ENCODE results near the gene GBF1.
A peak's percentile ranks its signal among the peaks of the same experiment; 100 is the strongest.

GBF1 gene

DNA sequence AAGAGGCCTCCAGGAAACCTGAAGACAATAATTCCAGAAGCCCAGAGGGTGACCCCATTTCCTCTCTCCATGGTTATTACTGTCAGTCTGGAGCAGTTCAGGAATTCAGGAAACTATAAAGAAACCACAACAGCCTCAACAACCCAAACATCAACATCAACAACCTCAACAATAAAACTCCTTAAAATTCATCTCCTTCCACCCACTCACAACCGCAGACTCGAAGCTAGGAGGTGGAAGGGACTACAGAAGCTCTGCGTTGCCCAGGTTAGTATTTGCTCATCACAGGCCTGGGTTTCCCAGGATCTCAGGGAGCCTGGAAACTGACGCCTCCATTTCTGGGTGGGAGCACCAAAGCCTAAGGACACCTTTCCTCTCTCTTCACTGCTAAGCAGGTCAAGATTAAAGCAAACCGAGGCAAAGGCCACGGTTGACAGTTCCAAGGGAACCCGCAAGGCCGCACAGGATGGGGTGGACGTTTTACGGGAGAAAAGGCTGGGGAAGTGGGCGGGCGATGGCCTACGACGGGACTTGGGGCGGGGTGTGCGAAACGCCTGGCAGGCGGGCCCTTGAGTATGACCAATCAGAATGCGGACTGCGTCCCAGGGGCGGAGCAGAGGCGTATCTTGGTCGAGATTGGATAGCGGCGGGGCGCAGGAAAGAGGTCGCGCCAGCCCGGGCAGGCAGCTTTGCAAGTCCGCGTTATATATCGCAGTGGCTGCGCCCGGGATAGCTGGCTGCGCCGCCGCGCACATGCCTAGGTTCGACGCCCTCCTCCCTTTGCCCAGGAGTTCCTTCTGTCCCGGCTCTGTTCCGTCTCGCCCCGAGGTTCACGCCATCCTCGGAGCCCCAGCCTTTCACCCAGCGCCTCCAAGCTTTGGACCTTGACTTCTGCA, 19.4 kb upstream of the GBF1 start, which contains the start of gene ELOVL3:
TSS of gene ELOVL3 (plus strand) at position 654 of the 896 bp plus-strand sequence. CDS start 250 bp downstream, outside the sequence.
- DNase-seq = peak; percentile 82
- H3K4me3 Mint-ChIP-seq = peak within 1 kb of the TSS; percentile 24
- ATAC-seq = peak; percentile 85
- H3K4me1 Mint-ChIP-seq = peaks cover 22% of the 10 kb centered on the region
- H3K27ac Mint-ChIP-seq = no peak within 1 kb of the TSS
- no peaks in the 10 kb centered on the region for H3K36me3 Mint-ChIP-seq (ENCODE audit: low read depth)
- no peaks in the 10 kb centered on the region for H3K9me3 Mint-ChIP-seq
- H3K27me3 Mint-ChIP-seq = peaks cover 46% of the 10 kb centered on the region

DNA sequence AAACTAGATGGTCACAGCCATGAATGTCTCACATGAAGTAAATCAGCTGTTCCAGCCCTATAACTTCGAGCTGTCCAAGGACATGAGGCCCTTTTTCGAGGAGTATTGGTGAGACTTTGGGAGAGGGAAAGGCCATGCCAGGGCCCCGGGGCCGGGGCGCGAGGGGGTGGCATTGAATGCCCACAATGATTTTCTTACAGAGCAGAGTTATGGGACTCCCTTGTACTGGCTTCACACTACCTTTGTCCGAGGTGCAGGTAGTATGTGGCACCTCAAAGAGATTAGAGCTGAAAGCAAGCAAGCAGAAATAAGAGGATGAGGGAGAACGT, 18.8 kb upstream of the GBF1 start:
- Mint-ChIP-seq H3K9me3 (no peaks in the 10 kb centered on the region), H3K4me3 (peak overlapping the region; percentile 24), H3K27ac (no peak overlapping the region), H3K27me3 (peaks cover 49% of the 10 kb centered on the region), H3K4me1 (peaks cover 22% of the 10 kb centered on the region), H3K36me3 (ENCODE audit: low read depth) (no peaks in the 10 kb centered on the region)
- no peak for ATAC-seq
- no peak for DNase-seq

DNA sequence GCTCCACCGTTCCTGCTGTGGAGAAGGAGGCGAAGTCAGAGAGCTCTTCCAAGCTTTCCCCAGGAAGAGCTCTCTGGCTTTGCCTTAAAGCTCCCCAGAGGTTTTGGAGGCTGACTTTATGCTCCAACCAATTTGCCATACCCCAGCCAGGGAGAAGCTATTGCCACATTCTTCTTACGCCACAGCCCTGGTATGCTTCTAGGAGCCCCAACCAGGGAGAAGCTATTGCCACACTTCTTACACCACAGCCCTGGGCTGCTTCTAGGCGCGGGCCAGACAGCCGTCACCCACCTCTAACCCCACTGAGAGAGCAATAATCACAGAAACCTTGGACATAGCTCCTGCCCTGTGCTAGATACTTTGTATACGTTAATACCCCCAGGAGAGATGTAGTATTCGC, 18.3 kb upstream of the GBF1 start:
- H3K27me3 Mint-ChIP-seq = peaks cover 52% of the 10 kb centered on the region
- no peaks in the 10 kb centered on the region for H3K36me3 Mint-ChIP-seq (ENCODE audit: low read depth)
- ATAC-seq (no peak), DNase-seq (no peak)
- no peak overlapping the region for H3K4me3 Mint-ChIP-seq
- H3K27ac Mint-ChIP-seq = no peak overlapping the region
- H3K4me1 Mint-ChIP-seq = peaks cover 22% of the 10 kb centered on the region
- H3K9me3 Mint-ChIP-seq = no peaks in the 10 kb centered on the region

DNA sequence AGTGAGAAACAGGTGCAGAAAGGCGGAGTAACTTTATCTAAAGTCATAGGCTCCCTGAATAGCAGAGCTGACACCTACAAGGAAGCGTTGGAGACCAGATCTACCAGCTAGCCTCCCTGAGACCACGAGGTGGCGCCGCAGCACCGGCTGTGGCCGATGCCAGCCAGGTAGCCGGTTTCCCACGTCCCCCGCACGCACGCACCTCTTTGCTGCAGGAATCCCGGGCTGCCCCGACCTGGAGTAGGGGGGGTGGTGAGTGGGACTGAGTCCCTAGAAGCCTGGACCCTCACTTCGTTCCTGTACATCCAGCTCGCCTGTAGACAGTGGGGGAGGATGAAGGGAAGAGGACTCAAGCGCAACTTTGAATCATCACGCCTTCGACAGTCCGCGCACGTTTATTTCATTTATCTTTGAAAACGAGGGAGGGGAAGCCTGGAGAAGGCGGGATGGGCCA, 15.5 kb upstream of the GBF1 start:
- Mint-ChIP-seq H3K4me3 (peak overlapping the region; percentile 71), H3K27me3 (peaks cover 56% of the 10 kb centered on the region), H3K27ac (no peak overlapping the region), H3K36me3 (ENCODE audit: low read depth) (no peaks in the 10 kb centered on the region), H3K9me3 (no peaks in the 10 kb centered on the region), H3K4me1 (peaks cover 22% of the 10 kb centered on the region)
- ATAC-seq (peak; percentile 42), DNase-seq (peak; percentile 89)

DNA sequence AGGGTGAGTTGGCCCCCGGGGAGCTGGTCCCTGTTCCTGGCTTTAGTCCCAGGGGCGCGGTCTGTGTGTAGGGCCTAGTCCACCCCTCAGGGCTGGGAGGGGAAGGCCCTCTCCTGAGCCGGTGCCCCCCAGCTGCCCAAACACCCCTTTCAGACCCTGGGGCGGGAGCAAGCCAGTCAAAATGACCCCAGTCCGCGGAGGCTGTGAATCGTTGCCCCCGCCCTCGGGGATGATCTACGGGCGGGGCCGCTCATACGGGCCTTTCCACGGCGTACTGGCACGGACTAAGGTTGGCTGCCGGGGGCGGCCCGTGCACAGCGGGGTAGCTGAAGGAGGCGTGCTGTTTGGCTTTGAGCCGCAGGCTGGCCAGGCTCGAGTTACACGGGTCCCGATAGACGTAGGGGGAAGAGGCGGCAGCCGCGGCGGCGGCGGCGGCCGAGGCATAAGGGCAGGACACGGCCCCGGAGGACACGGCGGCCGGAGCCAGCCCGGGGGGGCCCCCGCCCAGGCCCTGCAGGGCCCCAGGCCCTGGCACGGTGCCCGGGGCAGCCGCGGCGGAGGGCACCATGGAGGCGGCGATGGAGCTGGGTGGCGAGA, 15.0 kb upstream of the GBF1 start:
- Mint-ChIP-seq H3K4me1 (peaks cover 22% of the 10 kb centered on the region), H3K36me3 (ENCODE audit: low read depth) (no peaks in the 10 kb centered on the region), H3K4me3 (peak overlapping the region; percentile 71), H3K27me3 (peaks cover 56% of the 10 kb centered on the region), H3K27ac (no peak overlapping the region), H3K9me3 (no peaks in the 10 kb centered on the region)
- ATAC-seq (peak; percentile 39), DNase-seq (peak; percentile 45)

DNA sequence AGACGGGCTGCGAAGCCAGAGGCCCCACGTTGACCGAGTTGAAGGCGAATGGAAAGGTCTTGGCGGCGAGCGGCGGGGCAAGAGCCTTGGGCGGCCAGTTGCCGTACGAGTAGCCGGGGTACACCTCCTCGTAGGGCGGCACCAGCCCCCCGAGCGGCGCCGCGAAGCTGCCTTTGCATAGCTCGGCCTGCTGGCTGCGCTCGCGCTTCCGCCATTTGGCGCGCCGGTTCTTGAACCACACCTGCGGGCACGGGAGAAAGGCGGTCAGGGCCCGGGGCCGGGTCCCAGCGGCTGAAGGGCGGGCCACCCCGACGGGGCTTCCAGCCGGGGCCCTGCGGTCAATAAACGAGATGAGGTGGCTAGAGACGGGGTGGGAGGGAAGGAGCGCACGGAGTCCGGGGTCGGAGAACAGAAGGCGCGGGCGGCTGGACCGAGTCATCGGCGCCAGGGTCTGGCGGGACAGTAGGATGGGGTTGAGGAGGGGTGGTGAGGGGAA, 14.4 kb upstream of the GBF1 start:
- Mint-ChIP-seq H3K36me3 (ENCODE audit: low read depth) (no peaks in the 10 kb centered on the region), H3K4me1 (peaks cover 18% of the 10 kb centered on the region), H3K9me3 (no peaks in the 10 kb centered on the region), H3K4me3 (peak overlapping the region; percentile 71), H3K27me3 (peaks cover 56% of the 10 kb centered on the region), H3K27ac (no peak overlapping the region)
- DNase-seq = peak; percentile 57
- ATAC-seq = no peak

DNA sequence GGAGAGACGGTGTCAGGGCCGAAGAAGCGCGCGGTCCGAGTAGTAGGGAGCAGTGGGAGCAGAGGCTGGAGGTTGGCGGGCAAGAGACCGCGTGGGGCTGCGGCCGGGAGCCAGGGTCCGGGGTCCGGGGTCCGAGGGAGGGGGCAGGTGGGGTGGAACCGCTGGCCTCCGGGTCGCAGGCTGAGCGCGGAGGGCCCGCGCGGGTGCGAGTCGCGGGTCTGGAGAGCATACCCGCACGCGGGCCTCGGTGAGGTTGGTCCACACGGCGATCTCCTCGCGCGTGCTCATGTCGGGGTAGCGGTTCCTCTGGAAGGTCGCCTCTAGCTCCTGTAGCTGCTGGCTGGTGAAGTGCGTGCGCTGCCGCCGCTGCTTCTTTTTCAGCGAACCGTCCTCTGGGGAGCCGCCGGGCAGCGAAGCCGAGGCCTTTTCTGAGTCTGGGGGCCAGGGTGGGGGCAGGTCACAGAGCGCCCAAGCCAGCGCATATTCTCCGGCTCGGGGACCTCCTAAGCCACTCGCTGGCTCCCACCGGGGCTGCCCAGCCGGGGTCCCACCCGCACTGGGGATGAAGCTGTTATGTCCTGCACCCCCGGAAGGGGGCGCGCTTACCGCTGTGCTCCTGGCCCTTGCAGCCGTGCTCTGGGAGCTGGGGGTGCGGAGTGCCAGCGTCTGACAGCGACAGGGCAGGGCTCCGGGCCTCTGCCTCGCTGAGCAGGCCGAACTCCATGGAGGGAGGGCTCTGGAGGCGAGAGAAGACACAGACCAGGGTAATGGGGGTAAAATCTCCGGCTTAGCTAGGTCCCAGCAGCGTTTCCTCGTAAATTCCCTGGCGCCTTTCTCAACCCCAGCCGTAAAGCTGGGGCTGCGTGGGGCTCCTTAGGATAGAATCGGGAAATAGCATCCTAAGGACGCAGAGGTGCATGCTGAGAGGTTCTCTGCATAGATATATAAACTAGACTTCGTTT, 13.7 kb upstream of the GBF1 start:
- Mint-ChIP-seq H3K27ac (no peak overlapping the region), H3K4me3 (peak overlapping the region; percentile 71), H3K9me3 (no peaks in the 10 kb centered on the region), H3K4me1 (peaks cover 11% of the 10 kb centered on the region), H3K27me3 (peaks cover 56% of the 10 kb centered on the region), H3K36me3 (ENCODE audit: low read depth) (no peaks in the 10 kb centered on the region)
- ATAC-seq (peak; percentile 73), DNase-seq (peak; percentile 83)

DNA sequence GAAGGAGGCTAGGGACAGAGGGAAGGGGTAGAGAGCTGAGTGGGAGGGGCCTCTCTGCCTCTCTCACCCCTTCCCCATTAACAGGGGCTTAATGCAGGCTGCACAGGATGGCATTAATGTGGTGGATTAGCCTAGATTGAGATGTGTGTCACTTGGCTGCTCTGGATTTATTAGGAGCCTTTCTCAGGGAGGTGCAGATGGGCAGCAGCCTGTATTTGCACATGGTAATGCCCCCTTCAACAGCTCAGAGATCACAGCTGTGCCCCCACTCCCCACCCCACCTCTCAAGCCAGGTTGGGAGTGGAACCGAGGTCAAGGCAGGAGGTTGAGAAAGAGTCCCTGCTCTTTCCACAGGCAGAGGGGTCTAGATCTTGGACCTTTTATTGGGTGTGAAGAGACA, 11.3 kb upstream of the GBF1 start:
- H3K27me3 Mint-ChIP-seq = peaks cover 37% of the 10 kb centered on the region
- no peak overlapping the region for H3K4me3 Mint-ChIP-seq
- peaks cover 10% of the 10 kb centered on the region for H3K4me1 Mint-ChIP-seq
- no peaks in the 10 kb centered on the region for H3K9me3 Mint-ChIP-seq
- H3K36me3 Mint-ChIP-seq (ENCODE audit: low read depth) = no peaks in the 10 kb centered on the region
- DNase-seq (no peak), ATAC-seq (no peak)
- H3K27ac Mint-ChIP-seq = no peak overlapping the region

DNA sequence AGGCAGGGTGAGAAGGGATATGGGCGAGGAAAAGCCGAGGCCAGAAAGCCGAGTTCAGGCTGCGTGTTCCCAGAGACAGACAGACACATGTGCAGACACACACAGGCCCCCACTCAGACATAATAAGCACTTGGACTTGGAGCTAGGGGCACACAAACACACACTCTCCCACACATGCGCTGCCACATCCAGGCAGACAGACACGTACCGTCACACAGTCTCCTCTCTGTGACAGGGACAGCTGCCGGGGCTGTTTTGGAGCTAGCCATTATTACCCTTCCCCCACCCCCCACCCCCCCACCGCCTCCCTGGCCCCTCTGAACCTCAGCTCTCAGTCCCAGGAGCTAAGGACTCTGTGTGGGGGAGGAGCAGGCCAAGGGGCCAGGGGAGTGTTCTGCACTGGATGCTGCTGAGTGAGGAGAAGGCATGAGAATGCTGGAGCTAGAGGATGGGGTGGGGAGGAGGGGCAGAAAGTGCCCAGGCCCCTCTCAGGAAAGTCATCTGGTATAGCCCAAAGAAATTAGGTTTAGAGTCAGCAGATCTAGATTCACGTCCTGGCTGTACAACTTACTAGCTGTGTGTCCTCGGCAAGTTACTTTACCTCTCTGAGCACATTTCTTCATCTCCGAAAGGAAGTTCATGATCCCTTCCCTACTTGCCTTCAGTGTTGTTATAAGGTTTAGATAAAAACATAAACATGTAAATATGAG, 10.3 kb upstream of the GBF1 start:
- ATAC-seq (no peak), DNase-seq (no peak)
- H3K36me3 Mint-ChIP-seq (ENCODE audit: low read depth) = no peaks in the 10 kb centered on the region
- peaks cover 40% of the 10 kb centered on the region for H3K27me3 Mint-ChIP-seq
- H3K9me3 Mint-ChIP-seq = no peaks in the 10 kb centered on the region
- H3K4me1 Mint-ChIP-seq = peaks cover 5% of the 10 kb centered on the region
- H3K4me3 Mint-ChIP-seq = no peak overlapping the region
- no peak overlapping the region for H3K27ac Mint-ChIP-seq

DNA sequence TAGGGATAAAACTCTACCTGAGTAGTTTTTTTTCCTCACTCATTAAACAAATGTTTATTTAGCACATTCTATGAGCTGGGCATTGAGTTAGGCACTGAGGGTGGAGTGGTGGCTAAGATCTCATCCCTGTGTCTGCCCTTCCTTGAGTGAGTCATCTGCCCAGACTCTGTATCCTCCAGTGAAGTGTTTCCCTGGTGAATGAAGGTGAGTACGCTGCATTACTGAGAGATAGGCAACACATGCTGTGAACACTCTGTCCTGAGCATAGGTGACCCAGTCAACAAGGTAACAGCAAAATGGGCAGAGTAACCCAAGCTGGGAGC, 9.8 kb upstream of the GBF1 start:
- Mint-ChIP-seq H3K4me3 (no peak overlapping the region), H3K4me1 (peaks cover 1% of the 10 kb centered on the region), H3K36me3 (ENCODE audit: low read depth) (no peaks in the 10 kb centered on the region), H3K27me3 (peaks cover 44% of the 10 kb centered on the region), H3K27ac (no peak overlapping the region), H3K9me3 (no peaks in the 10 kb centered on the region)
- ATAC-seq = no peak
- DNase-seq = no peak

DNA sequence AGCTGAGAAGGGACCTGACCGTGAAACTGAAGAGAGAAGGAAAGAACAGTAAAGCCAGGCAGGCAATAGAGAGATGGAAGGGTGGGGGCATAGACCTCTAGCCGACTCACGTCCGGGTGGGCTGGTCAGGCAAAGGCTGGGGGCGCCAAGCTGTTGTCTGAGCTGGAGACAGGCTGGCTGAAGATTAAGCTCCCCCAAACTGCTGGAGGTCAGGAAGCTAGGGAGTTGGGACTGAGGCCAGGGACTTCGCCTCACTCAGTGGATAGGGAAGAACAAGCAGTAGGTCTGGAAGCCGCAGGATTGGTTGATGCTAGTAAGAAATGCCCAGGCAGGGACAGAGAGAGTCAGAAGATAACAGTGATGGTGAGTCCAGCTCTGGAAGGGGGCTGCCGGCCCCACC, 9.3 kb upstream of the GBF1 start:
- no peaks in the 10 kb centered on the region for H3K36me3 Mint-ChIP-seq (ENCODE audit: low read depth)
- ATAC-seq = no peak
- H3K27me3 Mint-ChIP-seq = peaks cover 43% of the 10 kb centered on the region
- H3K4me3 Mint-ChIP-seq = no peak overlapping the region
- H3K9me3 Mint-ChIP-seq = no peaks in the 10 kb centered on the region
- H3K27ac Mint-ChIP-seq = no peak overlapping the region
- DNase-seq = no peak
- peaks cover 1% of the 10 kb centered on the region for H3K4me1 Mint-ChIP-seq

DNA sequence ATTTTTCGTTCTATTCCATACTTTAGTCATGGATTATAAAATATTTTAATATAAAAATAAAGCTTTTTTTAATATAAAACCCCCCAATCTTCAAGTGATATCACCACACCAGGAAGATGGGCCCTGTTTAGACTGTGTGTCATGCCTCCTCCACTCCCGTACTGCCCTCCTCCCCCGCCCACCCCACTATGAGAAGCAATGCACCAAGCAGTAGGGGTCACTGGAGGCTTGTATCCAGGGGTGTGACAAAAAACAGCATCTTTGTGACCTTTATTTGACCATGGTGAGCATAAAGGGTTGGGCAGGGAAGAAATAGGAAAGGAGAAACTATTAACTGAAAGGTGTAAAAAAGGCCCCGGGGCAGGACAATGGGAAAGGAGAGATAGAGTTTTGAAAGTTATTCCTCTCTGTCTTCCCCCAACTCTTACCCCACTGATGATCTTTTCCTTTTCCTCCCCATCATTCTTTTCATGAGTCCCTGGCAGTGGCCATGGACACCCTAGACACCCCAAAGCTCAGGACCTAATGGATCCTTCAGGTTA, 7.5 kb upstream of the GBF1 start:
- no peaks in the 10 kb centered on the region for H3K9me3 Mint-ChIP-seq
- no peak overlapping the region for H3K27ac Mint-ChIP-seq
- ATAC-seq (no peak), DNase-seq (no peak)
- no peaks in the 10 kb centered on the region for H3K36me3 Mint-ChIP-seq (ENCODE audit: low read depth)
- H3K4me1 Mint-ChIP-seq = peaks cover 10% of the 10 kb centered on the region
- H3K27me3 Mint-ChIP-seq = peaks cover 44% of the 10 kb centered on the region
- H3K4me3 Mint-ChIP-seq = no peak overlapping the region

DNA sequence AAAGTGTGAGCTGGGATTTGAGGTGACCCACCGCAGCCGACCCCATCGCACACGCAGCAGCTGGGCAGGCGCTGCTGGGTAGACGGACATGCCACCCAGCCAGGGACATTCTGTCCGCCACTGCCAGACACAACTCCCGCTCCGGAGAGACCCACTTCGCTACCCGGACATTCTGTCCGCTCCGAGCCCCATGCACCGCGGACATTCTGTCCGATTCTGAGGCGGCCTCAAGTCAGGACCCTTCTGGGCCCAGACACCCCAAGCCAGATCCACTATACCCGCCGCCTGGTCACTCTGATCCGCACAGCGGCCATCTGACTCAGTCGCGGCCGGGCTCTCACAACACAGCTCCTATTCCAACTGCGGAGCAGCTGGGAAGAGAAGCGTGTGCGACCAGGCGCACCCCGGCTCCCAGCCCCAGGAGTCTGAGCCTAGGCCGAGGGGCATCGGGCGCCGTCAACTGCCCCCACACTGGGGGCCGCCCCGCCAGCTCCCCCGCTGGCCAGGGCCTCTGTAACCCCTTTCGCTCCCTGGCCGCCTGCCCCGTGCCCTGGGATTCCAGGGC, 4.8 kb upstream of the GBF1 start:
- H3K36me3 Mint-ChIP-seq (ENCODE audit: low read depth) = no peaks in the 10 kb centered on the region
- H3K27me3 Mint-ChIP-seq = peaks cover 41% of the 10 kb centered on the region
- ATAC-seq = no peak
- H3K27ac Mint-ChIP-seq = no peak overlapping the region
- DNase-seq = no peak
- peaks cover 20% of the 10 kb centered on the region for H3K4me1 Mint-ChIP-seq
- no peaks in the 10 kb centered on the region for H3K9me3 Mint-ChIP-seq
- H3K4me3 Mint-ChIP-seq = peak overlapping the region; percentile 55

Measured in activated naive CD8-positive, alpha-beta T cell treated with anti-CD3 and anti-CD28 coated beads, Interleukin-2, amount 50 U/mL, for 24 hours (primary cell).